HG02981 (cell line): ENCODE measurements around the gene CADM4.
"Not testable (repeated sequence)": the region's sequence is repeated elsewhere in the genome, so short reads cannot be mapped to it uniquely, and the experiment has no call there.

Experiments
- ATAC-seq: cut with Tn5 transposase; IDR thresholded peaks from one replicate; pipeline ENCODE4 v1.9.1; 2021; ENCODE audit warnings: mild to moderate bottlenecking, moderate library complexity; ENCODE audit not compliant: unreplicated experiment

CADM4 gene

GRCh38 chr19:43610493-43610892, 29.2 kb downstream of the CADM4 start:
- ATAC-seq = no peak

GRCh38 chr19:43609872-43610271, 29.8 kb downstream of the CADM4 start:
- no peak for ATAC-seq

GRCh38 chr19:43607238-43608205, 32.1 kb downstream of the CADM4 start:
- no peak for ATAC-seq

- ATAC-seq = no peak
Observed at GRCh38 chr19:43606569-43607229, 33.0 kb downstream of the CADM4 start.

GRCh38 chr19:43605875-43606568, 33.6 kb downstream of the CADM4 start:
- no peak for ATAC-seq

GRCh38 chr19:43600326-43600725, 39.3 kb downstream of the CADM4 start:
- ATAC-seq = not testable (repeated sequence)

- ATAC-seq = no peak
Observed at GRCh38 chr19:43599635-43600295, 39.9 kb downstream of the CADM4 start.

- ATAC-seq = no peak
Observed at GRCh38 chr19:43598445-43599240, 41.0 kb downstream of the CADM4 start.

GRCh38 chr19:43597876-43598275, 41.8 kb downstream of the CADM4 start:
- ATAC-seq = no peak

- ATAC-seq = no peak
Observed at GRCh38 chr19:43596842-43597461, 42.7 kb downstream of the CADM4 start.

GRCh38 chr19:43595999-43596841, 43.4 kb downstream of the CADM4 start, which contains the start of the genes IRGQ and ZNF576:
Gene IRGQ, minus strand, starts transcription at chr19:43596134. Its CDS starts 796 bp downstream, at chr19:43595338.
Gene ZNF576, plus strand, starts transcription at chr19:43596595. Its CDS starts 514 bp downstream, at chr19:43597109.
- peak; percentile 74 for ATAC-seq

GRCh38 chr19:43595605-43595998, 44.0 kb downstream of the CADM4 start:
- peak; percentile 0 for ATAC-seq

- ATAC-seq = no peak
Observed at GRCh38 chr19:43594710-43595604, 44.7 kb downstream of the CADM4 start.

GRCh38 chr19:43594081-43594697, 45.5 kb downstream of the CADM4 start:
- no peak for ATAC-seq

GRCh38 chr19:43592800-43593350, 46.8 kb downstream of the CADM4 start:
- no peak for ATAC-seq

GRCh38 chr19:43591904-43592772, 47.5 kb downstream of the CADM4 start:
- ATAC-seq = no peak
